A673 (cell line): ENCODE measurements around the gene TM6SF1. TPM values are rescaled to one million over a fixed set of nuclear protein-coding genes. Genes with fewer than 3 reads are reported as not detected.

Source experiments
- BruUV-seq: library from RNA; stranded (reverse); fragments of 400-500 nt; replicated peaks from 2 replicates; lab custom pipeline; 2021; lab: Mats Ljungman, UMichigan
- CTCF ChIA-PET: fragments of 300-600 bp; sonication (Branson Sonifier 250); formaldehyde crosslinking; loops from one replicate; lab custom pipeline; 2022; ENCODE audit warnings: antibody characterized with exemption; lab: Charles Lee
- POLR2A ChIA-PET: fragments of 300-600 bp; sonication (Branson Sonifier 250); formaldehyde crosslinking; loops from one replicate; lab custom pipeline; 2022; ENCODE audit warnings: antibody characterized with exemption; ENCODE audit not compliant: low non-redundant PET; lab: Charles Lee
- DNase-seq: peaks from one replicate; pipeline ENCODE4 v3.0.0-alpha.2; 2015; ENCODE audit warnings: low spot score
- H3K27ac ChIP-seq: fragments of 200-600 bp; sonication (generic); 2 replicates; pipeline ENCODE4 v1.5.1; 2016; ENCODE audit warnings: mixed run types, low read depth, mild to moderate bottlenecking, mixed read lengths, antibody characterized with exemption, low read length; ENCODE audit not compliant: poor library complexity, severe bottlenecking
- H3K27me3 ChIP-seq: fragments of 200-600 bp; sonication (generic); replicated peaks from 2 replicates; pipeline ENCODE4 v1.6.1; 2017; ENCODE audit warnings: mixed run types, low read depth, mild to moderate bottlenecking, mixed read lengths, antibody characterized with exemption, low read length; ENCODE audit not compliant: insufficient read depth, poor library complexity
- H3K36me3 ChIP-seq: fragments of 200-600 bp; sonication (generic); 2 replicates; pipeline ENCODE4 v1.6.1; 2016; ENCODE audit warnings: mixed run types, mild to moderate bottlenecking, mixed read lengths, antibody characterized with exemption, low read length; ENCODE audit not compliant: insufficient read depth, poor library complexity, severe bottlenecking
- H3K4me1 ChIP-seq: fragments of 200-600 bp; sonication (generic); 2 replicates; pipeline ENCODE4 v1.6.1; 2017; ENCODE audit warnings: mixed run types, mild to moderate bottlenecking, mixed read lengths, antibody characterized with exemption, low read length; ENCODE audit not compliant: insufficient read depth, poor library complexity, severe bottlenecking
- H3K4me3 ChIP-seq: fragments of 200-600 bp; sonication (generic); 2 replicates; pipeline ENCODE4 v1.5.1; 2016; ENCODE audit warnings: low read depth, mixed run types, mild to moderate bottlenecking, mixed read lengths, low read length; ENCODE audit not compliant: poor library complexity, severe bottlenecking
- H3K9me3 ChIP-seq: fragments of 200-600 bp; sonication (generic); 2 replicates; pipeline ENCODE4 v1.6.1; 2016; ENCODE audit warnings: mixed run types, low read depth, mild to moderate bottlenecking, mixed read lengths, antibody characterized with exemption, low read length; ENCODE audit not compliant: poor library complexity, severe bottlenecking
- CTCF ChIP-seq: fragments of 300-800, 200-600 bp; sonication (generic); conservative IDR thresholded peaks from 2 replicates; pipeline ENCODE4 v1.5.1; 2017; ENCODE audit warnings: low read depth, mild to moderate bottlenecking, antibody characterized with exemption, low read length, moderate library complexity, mixed read lengths
- EZH2 ChIP-seq: fragments of 200-600 bp; sonication (generic); IDR thresholded peaks from 2 replicates; pipeline ENCODE4 v1.6.1; 2017; ENCODE audit warnings: borderline replicate concordance, low read depth, mild to moderate bottlenecking, mixed read lengths, antibody characterized with exemption, low read length; ENCODE audit not compliant: poor library complexity, severe bottlenecking
- intact Hi-C: fragments of 100-400 bp; cut with micrococcal nuclease; formaldehyde crosslinking; loops from one replicate; pipeline ENCODE4 v1.10.0; 2022; ENCODE audit not compliant: unreplicated experiment
- total RNA-seq: library from RNA; stranded (reverse); gene quantifications from 2 replicates; pipeline ENCODE4 v1.2.3, GENCODE V29; 2021

TM6SF1 gene
- total RNA-seq, 1 experiment from 2014 or later = 1.8 TPM

- no TSS peak for BruUV-seq
- ChIA-PET CTCF (no interaction called here), POLR2A (interaction anchor here (0.7 kb wide), 1 partner anchor 210 kb away, joined by 3 read pairs; no protein-coding TSS in a partner anchor)
- Histone ChIP-seq H3K4me3 (no peak overlapping the region), H3K4me1 (no peaks in the 10 kb centered on the region), H3K27me3 (peaks cover 51% of the 10 kb centered on the region), H3K27ac (no peak overlapping the region), H3K36me3 (no peaks in the 10 kb centered on the region), H3K9me3 (no peaks in the 10 kb centered on the region)
- no peak for TF ChIP-seq EZH2
- intact Hi-C loops = no loop called here
- no peak for DNase-seq
These were observed 28.7 kb upstream of the TM6SF1 start for GRCh38 chr15:83078712-83079111.

- no peak for DNase-seq
- no peaks in the 10 kb centered on the region for H3K36me3 ChIP-seq
- no peak for TF ChIP-seq CTCF
- no peak for TF ChIP-seq EZH2
- no TSS peak for BruUV-seq
- no peak overlapping the region for H3K27ac ChIP-seq
- H3K9me3 ChIP-seq = no peaks in the 10 kb centered on the region
- H3K4me3 ChIP-seq = no peak overlapping the region
- H3K27me3 ChIP-seq = peaks cover 51% of the 10 kb centered on the region
- CTCF ChIA-PET = no interaction called here
- POLR2A ChIA-PET = no interaction called here
- intact Hi-C loops = no loop called here
- H3K4me1 ChIP-seq = no peaks in the 10 kb centered on the region
These were observed 26.0 kb upstream of the TM6SF1 start for GRCh38 chr15:83081256-83082014.

GRCh38 chr15:83082730-83083386 lies 24.6 kb upstream of the TM6SF1 start:
- no peak overlapping the region for H3K27ac ChIP-seq
- ChIA-PET POLR2A (no interaction called here), CTCF (interaction anchor here (0.5 kb wide), 1 partner anchor 357 kb away, joined by 3 read pairs; no protein-coding TSS in a partner anchor)
- peaks cover 37% of the 10 kb centered on the region for H3K27me3 ChIP-seq
- H3K36me3 ChIP-seq = no peaks in the 10 kb centered on the region
- no peaks in the 10 kb centered on the region for H3K4me1 ChIP-seq
- no peak for TF ChIP-seq CTCF
- no peak for TF ChIP-seq EZH2
- no peak overlapping the region for H3K4me3 ChIP-seq
- H3K9me3 ChIP-seq = no peaks in the 10 kb centered on the region
- BruUV-seq = no TSS peak
- intact Hi-C loops = no loop called here
- DNase-seq = no peak
